Left forelimb (tissue), 1 donor: ENCODE data around the gene KDM2B.

Source experiments
- DNase-seq: peaks from one replicate; pipeline ENCODE4 v3.0.0-alpha.2; 2018; ENCODE audit warnings: low spot score

Gene KDM2B

DNA sequence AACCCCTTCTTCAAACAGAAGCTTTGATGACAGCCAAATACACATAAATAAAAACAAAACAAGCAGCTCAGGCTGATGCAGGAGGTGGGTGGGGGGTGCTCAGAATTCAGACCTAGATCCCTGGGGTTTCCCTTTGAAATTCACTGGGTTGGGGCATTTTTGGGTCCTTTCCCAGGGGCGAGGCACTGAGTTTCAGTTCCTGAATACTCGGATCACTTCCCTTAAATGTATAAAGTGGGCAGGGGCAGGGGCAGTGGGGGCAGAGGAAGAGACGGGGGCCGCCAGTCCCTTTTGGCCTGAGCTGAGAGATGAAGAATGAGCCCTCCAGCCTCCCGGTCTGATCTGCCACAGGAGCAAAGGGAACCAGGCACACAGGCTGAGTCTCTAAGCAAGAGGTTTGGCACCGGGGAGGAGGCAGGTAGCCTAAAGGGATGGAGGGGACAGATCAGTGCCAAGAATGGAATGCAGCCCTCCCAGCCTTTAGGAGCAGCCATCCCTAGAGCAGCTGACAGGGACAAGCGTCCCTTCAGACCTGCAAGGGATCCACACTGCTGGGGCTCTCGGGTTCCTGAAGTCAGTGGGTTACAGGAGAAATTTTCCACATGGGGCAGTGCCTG lies 20.3 kb downstream of the KDM2B start:
- DNase-seq, result no peak

DNA sequence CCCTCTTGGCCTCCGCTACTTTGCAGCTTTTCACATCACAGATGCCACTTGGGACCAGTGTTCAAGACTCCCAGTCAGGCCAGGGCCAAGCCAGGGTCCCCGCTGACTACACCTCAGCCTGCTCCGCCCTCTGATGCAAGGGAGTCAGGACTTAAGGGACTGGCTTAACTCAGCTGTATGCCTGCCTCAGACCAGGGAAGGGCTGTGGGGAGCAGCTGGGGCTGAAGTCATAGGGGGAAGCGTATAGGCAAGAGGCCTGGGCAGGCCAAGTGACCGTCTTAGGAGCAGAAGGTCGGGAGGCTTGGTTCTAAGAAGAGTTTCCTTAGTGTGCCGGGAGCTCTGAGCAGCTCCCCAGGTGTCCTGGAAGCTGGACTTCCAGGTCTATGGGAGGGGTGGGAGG lies 21.9 kb downstream of the KDM2B start:
- DNase-seq, result no peak

DNA sequence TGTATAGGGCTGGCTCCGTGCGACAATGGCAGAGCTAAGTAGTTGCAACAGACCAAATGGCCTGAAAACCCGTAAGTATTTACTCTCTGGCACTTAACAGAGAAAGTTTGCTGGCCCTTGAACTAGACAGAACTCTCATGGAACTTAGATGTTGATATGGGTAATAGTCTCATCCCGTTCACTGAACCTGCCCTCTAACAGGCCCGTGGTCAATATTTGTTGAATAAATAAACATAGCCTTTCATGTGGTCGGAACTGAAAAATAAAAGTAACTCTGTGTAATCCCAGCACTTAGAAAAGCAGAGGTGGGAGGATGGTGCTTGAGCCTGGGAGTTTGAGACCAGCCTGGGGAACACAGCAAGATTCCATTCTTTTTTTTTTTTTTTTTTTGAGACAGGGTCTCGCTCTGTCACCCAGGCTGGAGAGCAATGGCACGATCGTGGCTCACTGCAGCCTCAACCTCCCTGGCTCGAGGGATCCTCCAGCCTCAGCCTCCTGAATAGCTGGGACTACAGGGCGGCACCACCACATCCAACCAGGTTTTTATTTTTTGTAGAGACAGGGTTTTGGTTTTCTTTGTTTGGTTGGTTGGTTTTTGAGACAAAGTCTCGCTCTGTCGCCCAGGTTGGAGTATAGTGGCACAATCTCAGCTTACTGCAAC lies 29.7 kb downstream of the KDM2B start:
- no peak for DNase-seq

DNA sequence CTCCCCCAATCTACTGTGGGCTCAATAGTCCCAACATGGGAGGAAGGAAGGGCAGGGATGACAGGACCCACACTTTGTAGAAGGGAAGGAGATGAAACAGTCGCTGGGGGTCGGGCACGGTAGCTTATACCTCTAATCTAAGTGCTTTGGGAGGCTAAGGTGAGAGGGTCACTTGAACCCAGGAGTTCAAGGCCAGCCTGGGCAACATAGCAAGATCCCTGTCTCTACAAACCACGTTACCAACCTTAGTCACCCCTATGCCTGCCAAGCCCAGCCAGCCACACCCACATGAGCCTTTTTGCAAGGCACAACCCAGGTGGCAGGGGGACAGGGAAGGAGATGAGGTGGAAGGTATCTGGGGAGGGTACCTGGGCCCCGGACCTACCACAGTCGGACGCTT lies 31.7 kb downstream of the KDM2B start:
- DNase-seq, result no peak

DNA sequence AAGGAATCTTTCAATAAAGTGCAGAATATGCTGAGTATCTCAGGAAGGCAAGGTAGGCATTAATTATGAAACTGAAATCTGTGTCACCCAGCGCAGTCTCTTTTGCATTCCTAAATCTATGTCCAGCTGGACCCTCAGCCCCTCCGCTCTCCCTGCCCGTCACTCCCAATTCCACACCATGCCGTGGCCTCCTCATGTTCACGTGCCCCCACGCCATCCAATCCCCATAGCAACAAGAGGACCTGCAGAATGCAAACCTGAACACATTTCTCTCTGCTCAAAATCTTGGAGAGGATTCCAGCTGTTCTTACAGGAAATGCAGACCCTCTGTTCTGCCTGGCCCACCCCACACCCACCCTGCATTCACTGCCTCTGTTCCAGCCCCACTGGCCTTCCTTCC lies 35.3 kb downstream of the KDM2B start:
- no peak for DNase-seq

DNA sequence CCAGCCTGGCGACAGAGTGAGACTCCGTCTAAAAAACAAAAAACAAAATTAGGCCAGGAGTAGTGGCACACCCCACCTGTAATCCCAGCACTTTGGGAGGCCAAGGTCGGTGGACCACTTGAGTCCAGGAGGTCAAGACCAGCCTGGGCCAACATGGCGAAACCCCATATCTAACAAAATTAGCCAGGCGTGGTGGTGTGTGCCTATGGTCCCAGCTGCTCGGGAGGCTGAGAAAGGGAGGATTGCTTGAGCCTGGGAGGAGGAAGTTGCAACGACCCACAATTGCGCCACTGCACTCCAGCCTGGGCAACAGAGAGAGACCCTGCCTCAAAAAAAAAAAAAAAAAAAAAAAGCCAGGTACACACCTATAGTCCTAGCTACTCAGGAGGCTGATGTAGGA lies 37.0 kb downstream of the KDM2B start:
- DNase-seq, result no peak

DNA sequence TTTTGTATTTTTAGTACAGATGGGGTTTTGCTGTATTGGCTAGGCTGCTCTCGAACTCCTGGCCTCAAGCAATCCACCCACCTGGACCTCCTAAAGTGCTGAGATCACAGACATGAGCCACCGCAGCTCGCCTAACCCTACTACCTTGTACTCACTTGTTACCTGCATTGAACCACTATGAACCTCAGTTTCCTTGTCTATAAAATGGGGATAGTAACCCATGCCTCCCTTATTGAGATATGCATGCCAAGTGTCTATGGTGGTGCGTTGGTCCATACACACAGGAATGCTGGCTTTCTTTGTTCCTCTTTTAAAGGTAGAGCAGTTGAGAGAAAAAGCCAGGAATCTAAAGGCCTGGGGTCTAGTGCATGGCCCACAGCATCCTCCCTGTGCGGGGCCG lies 40.9 kb downstream of the KDM2B start:
- no peak for DNase-seq

DNA sequence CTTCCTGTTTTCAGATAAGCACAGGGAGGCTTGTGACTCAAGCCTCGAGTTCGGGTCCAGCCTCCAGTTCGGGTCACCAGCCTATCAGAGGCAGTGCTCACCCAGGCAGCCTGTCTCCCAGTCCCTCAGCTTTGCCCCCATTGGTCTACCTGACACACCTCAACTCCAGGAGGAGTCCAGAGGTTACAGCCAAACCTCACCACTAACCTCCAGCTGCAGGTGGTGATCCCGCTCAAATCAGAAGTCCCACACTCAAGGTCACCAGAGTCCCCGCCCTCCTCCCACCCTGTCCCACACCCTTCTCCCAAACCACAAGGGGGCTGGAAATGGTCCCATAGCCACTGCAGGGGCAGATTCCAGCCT lies 42.1 kb downstream of the KDM2B start:
- DNase-seq, result no peak

DNA sequence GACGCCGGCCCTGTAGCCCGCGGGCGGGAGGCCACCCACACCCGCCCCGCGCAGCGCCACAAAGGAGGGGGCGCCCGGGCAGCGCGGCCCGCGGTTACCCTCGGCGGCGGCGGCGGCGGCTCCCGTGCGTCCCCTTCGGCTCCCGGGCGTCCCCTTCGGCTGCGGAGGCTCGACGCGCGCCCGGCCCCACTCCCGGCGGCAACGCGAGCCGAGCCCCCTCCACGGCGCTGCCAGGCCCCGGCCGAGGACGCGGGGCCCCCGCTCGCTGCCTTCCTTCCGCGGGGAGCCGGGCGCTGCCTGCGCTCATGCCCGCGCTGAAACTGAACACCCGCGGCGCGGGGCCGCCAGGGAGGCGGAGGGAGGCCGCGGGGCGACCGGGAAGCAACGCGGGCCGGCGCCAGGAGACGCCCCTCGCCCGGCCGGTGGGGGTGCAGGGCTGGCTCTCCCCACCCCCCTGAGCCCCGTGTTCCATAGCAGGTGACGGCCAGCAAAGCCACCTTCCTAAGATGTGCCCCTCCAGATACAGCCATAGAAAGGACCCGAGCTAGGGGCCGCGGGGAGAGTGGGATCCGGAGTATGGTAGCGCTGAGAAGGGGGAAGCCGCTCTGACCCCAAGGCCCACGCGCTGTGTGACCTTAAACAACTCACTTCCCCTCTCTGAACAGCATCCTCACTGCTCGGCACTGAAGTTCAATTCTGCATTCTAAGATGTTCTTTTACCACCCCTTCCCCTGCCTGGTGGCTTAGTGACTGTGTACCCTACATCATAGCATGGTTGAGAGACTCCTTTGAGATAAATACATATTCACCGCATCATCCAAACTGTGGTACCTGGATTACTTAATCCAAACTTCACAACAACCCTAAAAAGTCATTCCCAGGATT lies 42.8 kb downstream of the KDM2B start:
- DNase-seq, result no peak

DNA sequence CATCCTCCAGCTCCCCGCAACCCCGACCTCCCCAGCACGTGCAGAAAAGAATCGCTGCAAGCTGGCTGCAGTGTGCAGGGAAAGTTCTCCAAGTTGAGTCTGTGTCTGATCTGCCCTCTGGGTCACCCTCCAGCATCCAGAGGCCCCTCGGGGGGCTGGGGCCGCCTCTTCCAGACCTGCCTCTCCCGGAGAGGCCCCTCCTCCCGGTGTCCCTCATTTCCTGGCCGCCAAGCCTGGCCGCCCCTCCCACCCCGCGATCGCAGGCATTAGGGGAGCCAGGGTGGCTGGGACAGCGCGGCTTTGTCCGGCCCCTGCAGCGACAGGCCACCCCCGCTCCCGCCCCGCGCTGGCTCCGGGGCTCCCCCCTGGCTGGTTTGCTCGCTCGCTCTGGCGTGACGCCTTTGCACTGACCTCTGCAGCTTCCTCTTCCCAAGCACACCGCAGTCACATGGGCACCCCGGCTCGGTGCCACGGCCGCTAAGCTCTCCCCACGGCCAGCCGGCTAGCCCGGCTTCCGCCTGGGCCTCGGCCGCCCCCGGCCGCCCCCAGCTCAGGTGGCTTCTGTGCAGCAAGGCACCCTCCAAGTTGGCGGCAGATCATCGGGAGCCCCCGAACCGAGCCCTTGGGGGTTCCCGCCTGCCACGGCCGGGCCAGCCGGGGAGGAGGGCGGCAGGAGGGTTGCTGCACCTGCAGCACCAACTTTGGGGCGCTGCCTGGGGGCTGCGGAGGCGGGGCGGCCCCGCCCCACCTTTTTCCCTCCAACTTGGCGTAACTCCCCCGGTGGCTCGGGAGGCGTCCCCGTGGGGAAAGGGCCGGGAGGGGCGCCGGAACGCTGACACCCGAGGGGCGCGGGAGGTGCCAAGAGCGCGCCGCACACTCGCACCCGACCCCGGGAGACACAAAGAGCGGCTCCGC lies 43.7 kb downstream of the KDM2B start:
- peak; percentile 85 for DNase-seq

DNA sequence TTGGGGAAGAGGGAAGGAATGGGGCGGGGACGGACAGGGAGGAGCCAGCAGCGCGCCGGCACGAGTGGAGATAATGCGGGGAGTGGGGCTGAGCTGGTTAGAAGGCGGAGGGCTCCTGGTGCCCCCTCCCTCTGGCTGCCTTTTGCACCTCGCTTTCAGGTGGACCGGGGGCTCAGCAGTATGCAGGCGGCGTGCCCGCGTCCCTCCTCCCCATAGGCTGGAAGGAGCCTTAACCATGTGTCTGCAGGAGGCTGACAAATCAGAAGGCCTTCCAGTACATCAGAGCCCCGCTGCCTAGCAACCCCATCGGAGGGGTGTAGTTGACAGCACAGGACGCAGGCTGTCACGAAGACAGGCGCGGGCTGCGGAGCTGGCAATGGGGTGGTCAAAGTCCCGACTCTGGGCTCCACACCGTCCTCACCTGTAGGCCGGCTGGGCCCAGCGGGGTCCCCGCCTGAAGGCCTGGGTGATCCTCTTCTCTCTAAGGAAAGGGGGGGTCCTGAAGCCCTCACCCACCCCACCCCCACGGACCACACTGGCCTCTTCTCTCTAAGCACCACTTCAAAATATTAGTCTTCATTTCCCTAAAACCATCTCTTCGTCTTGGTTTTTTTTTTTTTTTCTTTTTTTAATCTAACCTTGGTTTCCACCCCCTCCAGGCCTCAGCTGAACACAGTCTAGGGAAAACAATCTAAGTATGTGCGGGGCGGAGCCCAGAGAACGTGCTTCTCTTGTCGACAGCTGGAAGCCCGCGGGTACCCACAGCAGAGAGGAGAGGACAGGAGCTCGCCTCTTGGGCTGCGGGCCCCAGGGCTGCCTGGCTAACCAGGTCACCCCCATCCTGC lies 44.5 kb downstream of the KDM2B start:
- DNase-seq, result peak; percentile 93

DNA sequence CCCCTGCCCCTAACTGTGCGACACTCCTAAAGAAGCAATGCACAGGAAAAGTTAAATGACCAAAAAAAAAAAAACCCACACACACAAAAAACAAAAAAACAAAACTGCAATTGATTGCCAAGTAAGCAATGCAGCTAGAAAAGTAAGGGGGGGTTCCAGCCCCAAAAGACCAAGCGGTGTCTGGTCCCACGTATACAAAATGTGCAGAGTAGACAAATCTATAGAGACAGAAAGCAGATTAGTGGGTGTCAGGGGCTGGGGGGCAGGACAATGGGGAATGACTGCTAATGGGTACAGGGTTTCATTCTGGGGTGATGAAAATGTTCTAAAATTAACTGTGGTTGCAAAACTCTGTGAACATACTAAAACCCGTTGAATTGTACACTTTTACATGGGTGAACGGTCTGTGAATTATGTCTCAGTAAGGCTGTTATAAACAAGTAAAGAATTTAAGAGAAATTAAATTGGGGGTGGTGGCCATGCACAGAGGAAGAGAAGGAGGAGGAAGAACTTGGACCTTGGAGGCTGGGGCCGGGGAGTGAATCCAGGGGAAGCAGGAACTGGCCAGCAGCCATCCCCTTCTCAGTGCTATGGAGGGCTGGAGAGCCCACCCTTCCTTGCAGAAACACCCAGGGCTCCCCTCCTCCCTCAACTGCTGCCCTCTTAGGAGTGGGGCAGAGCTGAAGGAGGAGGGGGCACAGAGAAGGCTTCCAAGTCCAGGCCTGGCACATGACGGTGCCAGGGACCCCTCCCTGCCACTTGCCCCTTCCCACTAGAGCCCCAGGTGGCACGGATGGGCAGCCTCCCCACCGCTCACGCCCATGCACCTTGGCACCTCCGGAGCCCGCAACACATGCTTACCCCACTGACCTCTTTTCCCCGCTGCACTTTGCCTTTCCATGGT lies 45.4 kb downstream of the KDM2B start:
- no peak for DNase-seq

DNA sequence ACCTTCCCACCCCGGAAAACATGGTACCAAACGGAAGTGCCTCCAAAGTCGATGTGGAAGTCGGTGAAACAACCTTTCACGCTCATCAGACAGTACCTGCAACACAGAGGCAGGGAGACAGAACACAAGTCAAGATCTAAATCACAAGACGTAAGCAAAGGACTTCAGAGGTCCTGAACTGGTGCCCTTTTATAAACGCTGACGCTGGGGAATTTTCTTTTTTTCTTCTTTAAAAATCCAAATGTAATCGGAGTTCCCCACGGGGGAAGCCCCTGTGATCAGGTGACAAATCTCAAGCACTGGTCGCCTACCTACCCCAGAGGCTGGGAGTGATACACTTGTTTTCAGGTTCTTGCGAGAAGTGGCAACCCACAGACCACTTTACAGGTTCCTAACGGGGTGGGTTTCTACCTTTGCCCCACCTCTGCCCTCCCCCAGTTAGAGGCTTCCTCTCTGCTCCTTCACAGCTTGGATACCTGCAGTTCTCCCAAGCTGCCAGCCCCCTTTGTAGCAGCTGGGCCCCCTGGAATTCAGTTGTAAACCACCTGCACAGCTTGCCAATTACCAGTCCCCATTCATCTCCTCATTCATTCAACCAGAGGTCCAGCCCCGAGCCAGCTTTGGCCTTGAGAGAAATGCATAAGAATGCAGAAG lies 46.2 kb downstream of the KDM2B start:
- no peak for DNase-seq

DNA sequence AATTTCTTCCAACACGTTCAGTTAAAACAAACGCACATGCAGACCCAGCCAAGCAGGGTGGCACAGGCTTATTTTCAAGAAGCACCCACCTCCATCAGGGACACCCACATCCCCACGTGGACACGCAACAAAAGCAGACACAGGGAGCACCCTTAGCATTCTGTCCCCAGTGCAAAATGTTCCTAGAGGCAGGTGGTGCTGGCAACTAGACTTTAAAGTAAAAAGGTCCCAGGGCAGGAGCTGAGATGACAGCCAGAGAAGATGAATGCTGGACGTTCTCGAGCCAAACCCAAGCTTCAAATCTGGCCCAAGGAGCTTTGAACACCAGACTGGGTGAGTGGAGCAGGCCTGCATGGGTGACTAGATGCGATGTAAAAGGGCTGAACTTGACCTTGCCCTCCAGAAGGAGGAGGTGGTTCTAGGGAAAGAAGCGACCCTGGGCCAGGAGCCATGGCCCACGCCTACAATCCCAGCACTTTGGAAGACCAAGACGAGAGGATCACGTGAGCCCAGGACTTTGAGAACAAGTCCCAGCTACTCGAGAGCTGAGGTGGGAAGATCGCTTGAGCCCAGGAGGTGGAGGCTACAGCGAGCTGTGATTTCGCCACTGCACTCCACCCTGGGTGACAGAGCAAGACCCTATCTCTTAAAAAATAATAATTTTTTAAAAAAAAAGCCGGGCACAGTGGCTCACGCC lies 47.3 kb downstream of the KDM2B start:
- DNase-seq, result no peak

DNA sequence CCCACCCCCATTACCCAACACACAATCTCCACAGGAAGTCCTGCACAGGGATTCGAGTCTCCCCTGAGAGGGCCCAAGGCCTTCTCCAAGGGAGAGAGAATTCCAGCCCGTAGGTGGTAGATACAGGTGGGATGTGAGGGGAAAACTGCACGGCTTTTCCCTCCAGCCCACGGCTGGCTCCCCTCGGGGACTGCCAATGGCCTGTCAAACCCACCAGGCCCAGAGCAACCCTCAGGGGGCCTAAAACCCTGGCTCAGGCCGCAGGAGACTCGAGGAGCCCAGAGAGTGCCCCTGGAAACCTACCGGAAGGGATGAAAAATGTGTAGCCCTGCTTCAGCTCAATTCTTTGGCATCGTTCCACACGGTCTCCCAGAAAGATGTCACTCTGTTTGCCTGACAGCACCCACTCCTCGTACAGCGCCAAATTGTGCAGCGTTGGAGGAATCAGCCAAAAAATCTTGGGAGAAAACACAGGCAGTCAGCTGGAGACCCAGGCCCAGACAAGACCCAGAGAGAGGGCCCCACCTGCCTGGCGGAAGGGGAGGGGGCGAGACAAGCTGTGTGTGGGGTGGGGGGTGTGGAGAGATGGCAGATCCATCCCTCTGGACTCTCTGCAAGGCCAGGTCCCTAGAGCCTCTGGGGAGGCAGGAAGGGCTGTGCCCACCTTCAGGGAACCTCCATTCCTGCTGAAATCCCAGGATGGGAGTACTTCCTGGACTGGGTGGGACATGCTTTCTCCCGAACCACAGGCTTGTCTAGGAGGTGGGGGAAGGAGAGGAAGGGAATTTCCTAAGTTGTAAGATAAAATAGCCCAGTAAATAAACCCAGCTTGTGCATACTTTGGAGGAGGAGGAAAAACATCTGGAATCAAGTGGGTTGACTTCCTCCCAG lies 48.1 kb downstream of the KDM2B start:
- DNase-seq, result no peak

DNA sequence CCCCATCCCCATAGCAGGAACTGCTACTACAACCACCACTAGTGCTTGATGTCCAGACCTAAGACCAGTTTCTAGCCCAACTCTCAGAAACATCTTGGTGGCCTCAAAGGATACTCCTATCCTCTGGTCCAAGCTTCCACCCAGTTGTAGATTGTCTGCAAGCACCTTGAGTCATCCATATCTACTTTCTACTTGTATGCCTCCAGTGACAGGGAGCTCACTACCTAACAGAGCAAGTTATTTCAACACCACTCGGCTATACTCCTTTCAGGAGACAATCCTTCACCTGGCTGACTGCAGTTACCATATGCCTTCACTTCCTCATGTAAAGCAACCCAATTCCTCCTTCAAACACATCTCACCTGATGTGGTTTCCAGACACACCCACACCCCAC lies 49.5 kb downstream of the KDM2B start:
- DNase-seq, result no peak

DNA sequence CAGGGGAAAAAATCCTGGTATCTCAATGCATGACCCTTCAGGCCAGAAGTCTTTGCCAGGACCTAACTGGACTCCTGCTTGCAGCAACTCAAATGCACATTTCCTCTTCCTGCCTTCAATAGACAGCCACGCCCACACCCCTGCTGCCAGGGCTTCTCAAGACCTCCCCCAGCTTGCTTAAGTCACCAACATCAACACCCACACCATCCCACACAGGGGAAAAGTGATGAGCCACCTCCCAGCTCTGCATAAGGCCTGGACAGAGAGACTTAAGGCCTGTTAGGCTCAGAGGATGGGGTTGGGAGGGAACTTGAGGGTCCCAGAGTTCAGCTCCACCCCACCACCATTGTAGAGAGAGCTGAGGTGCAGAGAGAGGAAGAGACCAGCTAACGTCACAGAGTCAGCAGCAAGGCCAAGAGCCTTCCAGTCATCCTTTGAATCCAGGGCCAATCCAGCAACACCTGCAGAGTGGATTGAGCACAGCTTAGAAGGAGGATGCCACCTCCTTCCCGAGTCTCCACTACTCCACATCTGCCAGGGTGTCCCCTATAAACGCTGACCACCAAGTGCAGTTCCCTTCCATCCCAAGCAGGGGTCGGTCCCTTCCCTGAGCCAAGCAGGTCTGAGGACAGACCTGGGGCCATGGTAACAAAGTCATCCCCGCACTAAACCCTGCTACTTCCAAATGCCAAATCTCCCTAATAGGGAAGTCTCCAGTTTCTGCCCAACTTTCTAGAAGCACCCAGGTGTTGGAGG lies 50.0 kb downstream of the KDM2B start:
- DNase-seq, result no peak
